HG02798 (cell line): ENCODE data around the gene NDUFB6.
"Not testable (repeated sequence)": the region's sequence is repeated elsewhere in the genome, so short reads cannot be mapped to it uniquely, and the experiment has no call there.

Source experiments
- ATAC-seq: cut with Tn5 transposase; IDR thresholded peaks from one replicate; pipeline ENCODE4 v1.9.1; 2021; ENCODE audit warnings: mild to moderate bottlenecking; ENCODE audit not compliant: unreplicated experiment, poor library complexity

Gene NDUFB6

DNA sequence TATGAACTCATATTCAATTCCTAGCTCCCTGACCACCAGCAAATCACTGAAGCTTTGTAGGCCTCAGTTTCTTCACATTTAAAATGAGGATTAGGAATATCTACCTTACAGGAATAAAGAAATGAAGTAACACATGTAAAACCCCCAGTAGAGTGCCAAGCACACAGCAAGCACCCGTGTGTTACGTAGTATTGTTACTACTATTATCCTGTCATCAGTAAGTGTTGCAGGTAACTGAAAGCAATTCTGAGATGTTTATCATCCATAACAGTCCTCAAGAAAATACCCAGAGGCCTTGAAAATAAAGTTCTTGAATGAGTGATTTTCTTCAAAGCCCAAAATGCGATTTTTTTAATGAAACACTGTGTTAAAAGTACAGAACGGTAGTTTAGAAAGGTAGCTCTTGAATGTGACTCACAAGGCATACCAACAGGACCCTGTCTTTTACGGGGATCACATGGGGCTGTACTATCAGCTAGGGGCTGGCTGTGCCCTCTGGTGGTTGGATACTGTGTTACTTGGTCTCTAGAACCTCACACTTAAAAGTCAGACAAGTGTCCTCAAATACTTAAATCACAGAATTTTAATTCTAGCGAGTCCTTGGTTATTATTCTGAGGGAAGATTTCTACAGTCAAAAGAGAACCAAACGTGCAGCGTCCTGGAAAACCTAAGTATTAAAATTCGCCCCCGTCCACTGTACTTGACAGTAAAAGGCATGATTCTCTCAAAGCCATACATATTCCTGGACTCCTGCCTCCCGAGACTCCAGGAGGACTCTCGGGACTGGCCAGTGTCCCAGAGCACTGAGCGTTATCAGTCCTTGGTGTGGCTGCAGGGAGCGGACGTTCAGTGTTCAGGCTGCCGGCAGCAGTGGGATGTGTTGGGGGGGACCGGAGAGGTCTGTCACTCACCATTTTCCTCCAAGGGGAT, 725 bp downstream of the NDUFB6 start:
- peak; percentile 89 for ATAC-seq

DNA sequence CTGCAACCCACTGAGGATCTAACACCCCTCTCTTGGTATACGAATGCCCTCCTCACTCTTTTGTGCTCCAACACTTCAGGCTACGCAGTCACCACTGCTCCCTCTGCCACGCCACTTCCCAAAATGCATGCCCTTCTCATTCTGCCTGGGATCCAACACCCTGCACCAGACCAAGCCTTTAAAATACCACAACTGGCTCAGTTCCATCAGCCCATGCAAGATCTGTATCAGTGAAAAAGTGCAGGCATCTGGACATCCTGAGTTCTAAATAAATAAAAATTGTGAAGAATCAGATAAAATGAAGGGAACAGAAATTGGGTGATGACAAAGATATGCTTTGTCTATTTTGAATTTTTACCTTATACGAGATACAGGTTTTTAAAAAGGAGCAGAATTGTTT, 2.7 kb downstream of the NDUFB6 start:
- ATAC-seq: no peak

DNA sequence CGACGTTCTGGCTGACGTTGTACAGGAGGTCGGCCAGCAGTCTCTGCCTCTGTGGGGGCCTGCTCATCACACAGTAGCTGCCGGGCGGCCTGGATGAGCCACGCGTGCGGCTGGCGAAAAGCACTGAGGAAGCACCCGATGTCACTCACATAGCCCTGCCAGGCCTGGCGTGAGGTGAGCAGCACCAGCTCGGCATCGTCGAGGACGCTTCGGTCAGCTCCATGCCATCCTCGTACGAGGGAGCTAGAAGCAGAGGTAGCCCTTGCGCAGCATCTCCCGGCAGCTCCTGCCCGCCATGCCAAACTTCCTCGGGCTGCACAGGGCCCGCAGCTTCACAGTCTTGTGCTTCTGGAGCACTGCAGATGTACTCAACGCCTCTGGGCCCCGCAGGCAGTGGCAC, 6.2 kb downstream of the NDUFB6 start:
- no peak for ATAC-seq

DNA sequence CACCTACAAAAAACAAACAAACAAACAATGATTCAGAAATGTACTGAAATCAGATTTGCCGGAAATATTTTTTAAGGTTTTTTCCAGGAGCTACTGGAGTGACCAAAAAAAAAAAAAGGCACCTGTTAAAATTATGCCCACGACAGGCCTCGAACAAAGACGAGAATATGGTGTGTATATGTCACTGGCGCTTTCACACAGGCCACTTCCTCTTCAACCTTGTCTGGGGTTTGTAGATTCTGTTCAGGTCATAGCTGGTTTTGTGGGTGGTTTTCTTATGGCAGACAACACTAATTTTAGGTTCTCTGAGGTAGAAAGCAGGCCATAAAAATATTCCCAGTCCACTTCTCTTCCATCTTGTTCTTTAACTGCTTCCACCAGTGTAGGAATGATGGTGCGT, 7.0 kb downstream of the NDUFB6 start:
- no peak for ATAC-seq

DNA sequence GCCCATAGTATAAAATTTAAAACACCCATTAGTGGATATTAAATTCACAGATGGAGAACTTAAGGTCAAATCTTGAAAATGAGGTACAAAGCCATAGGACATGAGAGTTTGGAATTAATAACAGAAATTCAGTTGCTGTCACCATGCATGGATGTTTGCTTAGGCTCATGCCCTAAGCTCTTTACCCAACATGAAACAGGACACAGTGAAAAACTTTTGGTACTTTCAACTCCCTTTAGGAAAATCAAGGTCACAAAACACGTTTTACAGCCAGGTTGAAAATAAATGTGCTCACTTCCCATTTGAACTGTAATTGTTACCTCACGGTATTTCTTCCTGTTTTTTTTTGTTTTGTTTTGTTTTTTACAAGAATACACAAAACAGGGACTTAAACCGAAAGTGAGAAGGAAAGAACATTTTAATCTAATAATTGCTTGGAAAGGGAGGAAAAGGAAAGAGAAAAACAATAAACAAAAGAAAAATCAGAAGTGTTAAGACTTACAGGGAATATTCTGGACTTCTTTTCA, 14.5 kb downstream of the NDUFB6 start:
- no peak for ATAC-seq

DNA sequence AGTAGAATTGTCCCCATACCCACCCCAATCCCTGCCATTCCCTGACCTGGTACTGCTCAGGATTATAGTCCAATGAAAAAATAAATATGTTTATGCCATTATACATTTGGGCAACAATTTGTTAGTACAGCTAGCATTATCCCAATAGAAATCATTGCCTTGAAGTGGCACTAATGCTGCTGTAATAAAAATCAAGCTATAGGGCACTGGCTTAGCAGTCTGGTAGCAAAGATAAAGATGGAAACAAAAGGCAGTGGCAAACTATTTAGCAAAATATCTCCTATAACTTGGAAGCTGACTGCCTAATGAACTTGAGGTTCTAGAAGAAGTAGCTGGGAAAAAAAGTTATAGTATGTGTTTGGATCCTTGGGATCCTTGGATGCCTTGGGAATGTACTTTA, 18.4 kb downstream of the NDUFB6 start:
- ATAC-seq: no peak

DNA sequence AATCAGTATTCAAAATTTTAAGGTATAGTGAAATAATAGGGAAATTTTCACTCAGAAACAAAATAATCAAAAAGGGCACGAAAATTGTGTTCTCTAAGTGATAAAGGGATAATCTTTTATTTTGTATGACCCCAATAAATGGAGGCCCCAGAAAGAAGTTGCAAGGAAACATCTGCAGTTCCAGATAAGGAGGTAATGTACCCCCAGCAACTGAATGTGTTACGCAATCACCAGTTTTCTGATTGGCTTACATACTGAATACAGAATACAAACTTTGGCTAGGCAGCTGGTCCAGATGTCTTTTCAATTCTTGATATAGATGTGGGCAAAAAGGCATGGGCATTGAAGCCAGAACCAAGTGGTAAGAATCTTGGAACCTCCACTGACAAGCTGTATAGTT, 18.9 kb downstream of the NDUFB6 start:
- ATAC-seq: no peak

DNA sequence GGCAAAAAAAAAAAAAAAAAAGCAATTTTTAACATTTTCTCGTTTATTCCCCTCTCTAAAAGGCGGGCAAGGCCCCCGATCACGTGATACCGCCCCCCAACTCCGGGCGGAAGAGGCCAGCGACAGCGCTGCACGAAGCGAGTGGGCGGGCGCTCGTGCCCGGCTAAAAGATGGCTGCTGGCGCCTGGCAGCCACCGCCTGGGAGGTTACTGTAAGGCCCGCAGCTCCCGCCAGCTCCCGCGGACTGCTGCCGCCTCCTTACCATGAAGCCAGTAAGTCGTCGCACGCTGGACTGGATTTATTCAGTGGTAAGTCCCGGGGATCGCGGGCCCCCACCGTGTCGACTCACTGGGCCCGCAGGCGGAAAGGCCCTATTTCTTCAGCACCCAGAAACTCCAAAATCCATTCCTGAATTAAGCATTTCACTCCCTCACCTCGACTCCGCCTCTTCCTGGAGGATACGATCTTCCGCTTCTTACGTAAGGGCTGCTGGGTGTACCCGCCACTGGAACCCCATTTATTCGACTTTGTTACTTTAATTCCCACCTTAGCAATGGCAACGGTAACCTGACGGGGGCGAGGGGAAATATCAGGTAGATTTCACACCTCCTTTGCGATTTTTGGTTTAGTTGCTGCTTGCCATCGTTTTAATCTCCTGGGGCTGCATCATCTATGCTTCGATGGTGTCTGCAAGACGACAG, 20.6 kb downstream of the NDUFB6 start, which contains the start of the genes SMIM27 and TOPORS:
Gene SMIM27, plus strand, starts transcription at position 156 of the 701 bp plus-strand sequence. Its CDS starts 108 bp downstream, at position 264.
Gene TOPORS, minus strand, starts transcription at position 415 of the 701 bp plus-strand sequence. Its CDS starts 150 bp downstream, at position 265.
- ATAC-seq: peak; percentile 82

DNA sequence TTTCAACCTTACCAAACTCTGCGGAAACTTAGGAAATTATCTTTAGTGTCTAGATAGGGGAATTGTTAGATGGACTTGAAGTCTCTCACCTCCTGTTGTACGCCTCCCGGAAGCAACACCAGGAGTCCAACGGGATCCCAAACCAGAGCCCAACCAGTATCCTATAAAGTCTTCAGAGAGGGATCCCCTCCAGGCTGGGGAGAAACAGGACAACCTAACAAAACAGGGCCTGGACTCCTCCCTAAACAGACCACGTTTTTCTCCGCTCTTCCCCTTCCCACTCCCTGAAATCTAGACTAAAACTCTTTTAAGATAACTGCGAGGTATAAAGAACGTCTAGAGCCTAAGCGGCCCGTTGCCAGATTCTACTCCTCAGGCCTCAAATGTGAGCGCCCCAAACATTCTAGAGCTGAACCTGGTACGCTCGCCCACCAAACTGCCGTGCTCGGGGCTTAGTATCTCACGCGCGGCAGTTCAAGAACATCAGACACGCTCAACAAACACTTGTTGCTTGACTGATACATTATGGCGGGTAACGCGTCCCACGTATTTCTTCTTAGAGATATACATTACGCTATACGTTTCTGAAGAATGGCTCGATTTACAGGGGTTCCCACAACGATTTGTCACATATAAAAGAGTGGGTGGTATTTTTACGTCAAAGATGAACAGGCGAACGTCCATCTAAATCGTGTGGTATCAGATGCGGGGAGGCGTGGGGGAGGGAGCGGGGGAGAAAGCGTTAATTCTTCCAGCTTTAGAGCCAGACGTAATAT, 21.5 kb downstream of the NDUFB6 start:
- no peak for ATAC-seq

DNA sequence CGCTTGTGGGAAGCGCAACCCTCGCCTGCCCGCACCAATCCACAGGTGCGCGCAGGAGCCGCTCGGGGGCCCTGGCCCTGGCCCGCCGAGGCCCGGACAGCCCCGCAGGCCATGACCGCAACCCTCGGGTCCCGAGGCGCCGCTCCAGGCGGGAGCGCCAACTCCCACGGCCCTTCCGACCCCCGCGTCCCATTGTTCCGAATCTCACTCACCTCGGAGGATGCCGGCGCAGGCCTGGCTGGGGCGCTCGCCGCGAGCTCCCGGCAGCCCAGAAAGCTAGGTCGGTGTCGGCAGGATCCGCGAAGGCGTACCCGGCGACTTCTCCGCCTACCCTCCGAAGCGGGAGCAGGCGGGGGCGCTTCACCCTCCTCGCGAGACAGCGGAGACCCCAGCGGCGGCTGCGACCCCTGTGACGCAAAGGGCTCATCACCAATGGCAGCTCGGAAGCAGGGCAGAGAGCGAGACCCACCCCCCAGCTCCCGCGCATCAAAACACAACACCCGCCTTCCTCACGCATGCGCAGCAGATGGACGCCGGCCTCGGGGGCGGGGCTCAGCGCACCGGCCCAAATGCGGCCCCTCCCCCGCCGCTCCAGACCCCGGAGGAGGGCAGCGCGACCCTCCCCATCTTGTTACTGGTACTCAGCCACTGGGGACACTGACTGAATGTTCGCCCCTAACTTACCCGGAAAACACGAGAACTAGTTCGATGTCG, 22.2 kb downstream of the NDUFB6 start:
- peak; percentile 70 for ATAC-seq

DNA sequence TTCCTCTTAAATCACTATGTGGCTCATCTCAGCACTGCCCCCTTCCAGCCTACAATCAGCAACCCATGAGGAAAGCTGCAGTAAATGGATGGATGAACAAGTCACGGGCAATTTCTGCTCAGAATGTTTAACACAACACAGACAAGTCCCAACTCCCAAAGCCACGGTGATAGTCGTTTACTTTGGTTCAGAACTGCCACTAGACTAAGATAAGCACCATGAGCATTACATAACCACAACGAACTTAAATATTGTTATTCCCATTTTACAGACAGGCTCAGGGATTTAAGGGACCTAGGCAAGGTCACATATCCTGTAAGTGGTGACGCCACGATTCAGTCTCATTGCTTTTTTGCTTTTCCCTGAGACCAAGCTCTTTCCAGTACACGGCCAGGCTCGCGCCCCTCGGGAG, 22.8 kb downstream of the NDUFB6 start:
- no peak for ATAC-seq

DNA sequence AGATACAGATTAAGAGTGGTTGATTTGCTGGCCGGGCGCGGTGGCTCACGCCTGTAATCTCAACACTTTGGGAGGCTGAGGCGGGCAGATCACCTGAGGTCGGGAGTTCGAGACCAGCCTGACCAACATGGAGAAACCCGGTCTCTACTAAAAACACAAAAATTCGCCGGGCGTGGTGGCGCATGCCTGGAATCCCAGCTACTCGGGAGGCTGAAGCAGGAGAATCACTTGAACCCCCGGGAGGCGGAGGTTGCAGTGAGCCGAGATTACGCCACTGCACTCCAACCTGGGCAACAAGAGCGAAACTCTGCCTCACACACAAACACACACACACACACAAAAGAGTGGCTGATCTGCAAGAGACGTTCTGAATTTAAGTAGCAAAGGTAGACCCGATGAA, 24.7 kb downstream of the NDUFB6 start:
- not testable (repeated sequence) for ATAC-seq

DNA sequence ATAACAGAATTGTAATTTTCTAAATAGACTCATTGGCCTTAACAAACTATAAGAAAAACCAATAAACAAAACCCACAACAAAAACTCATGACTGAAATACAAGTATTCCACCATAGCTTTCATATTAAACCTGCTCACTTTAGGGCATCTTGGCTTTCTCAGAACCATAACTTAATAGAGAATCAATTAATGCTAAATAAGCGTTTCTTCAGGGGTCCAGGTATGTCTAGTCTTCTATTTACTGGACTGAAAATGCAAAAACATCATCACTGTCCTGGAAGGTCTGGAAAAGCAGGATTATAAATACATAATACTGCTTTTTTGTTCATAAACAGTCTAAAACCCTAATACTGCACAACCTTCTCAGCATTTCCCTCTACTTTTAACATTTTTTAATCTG, 27.1 kb downstream of the NDUFB6 start:
- ATAC-seq: no peak

DNA sequence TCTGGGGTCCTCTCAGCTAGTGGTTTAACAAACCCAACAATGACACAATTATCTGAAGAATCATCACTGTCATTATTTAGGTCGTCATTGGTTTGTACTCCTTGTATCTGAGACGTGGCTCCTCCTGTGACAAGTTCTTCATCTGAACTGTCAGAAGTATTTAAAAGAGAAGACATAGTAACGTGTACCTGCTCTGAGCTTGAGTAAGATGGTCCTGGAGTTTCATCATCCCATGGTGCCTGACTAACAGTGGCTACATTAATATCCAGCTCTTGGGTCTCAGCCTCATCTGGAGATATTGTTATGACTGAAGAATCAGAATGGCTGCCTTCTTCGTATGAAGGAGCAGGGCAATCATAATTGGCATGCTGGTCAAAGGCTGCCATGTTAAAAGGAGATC, 29.9 kb downstream of the NDUFB6 start:
- no peak for ATAC-seq

DNA sequence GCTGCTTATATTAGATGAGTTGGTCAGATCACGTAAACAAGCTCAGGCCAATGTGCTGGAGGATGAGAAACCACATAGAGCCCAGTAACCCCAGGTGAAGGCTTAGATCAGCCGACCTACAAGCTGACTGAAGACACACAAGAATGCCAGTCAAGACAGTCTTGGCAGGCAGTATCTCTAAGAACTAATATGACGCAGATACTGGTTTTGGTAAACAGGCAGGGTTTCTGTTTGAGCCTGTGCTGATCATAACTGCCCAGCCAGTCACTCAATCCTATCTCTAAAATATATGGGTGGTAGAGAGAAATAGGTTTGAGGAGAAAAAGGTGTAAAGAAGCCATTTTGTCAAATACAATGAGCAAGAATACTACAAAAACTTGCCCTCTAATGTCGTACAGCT, 39.1 kb downstream of the NDUFB6 start:
- ATAC-seq: no peak

DNA sequence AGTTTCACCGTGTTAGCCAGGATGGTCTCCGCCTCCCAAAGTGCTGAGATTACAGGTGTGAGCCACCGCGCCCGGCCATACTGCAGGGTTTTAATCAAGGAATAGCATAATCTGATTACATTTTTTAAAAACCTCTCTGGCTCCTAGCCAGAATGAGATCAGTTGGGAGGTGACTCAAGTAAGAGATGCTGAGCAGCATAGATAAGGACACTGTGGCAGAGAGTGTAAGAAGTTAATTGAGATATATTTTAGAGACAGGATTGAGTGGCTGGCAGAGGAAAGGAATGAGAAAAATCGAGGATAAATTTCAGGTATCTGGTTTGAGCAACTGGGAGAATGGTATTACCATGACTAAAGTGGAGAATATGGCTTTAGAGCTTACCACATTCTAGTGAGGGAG, 39.6 kb downstream of the NDUFB6 start:
- no peak for ATAC-seq

DNA sequence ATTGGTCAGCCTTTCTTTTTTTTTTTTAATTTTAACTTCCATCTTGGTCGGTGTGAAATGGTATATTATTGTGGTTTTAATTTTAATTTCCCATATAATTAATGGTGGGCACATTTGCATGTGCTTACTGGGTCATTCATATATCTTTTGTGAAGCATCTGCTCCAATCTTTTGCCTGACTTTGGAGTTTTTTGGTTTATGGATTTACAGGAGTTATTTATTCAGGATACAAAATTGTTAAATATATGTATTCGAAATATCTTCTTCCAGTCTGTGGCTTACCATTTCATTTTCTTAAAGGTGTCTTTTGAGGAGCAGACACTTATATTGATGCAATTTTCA, 46.3 kb downstream of the NDUFB6 start:
- ATAC-seq: no peak

DNA sequence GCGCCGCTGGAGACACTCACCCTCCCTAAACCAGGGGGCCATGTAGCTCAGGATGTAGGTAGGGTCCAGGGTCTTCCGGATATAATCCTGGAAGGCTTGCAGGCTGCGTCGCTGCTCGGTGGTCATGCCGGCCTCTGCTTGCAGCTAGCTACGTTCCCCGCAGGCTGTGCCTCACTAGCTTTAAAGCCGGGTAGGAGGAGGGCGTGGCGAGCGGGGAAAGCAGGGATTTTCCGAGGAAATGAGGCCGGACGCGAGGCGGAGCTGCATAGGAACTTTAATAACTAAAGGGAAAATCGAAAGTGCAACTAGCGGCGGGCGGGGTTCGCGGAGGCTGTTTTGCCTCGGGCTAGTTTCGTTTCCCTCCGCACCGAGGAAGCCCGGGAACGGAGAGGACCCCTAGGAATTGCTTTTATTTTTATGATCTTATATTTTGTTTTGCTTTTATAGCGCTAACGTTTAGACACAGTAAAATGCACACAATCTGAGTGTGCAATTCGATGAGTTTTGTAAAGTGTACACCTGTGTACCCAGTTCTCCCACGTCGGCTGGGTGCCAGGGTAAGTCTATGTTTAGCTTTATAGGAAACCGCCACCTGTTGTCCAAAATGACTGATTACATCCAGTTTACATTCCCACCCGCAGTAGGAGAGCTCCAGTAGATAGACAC, 46.8 kb downstream of the NDUFB6 start, which contains the start of gene RIGI:
Gene RIGI, minus strand, starts transcription at position 156 of the 666 bp plus-strand sequence. Its CDS starts 30 bp downstream, at position 126.
- peak; percentile 77 for ATAC-seq

DNA sequence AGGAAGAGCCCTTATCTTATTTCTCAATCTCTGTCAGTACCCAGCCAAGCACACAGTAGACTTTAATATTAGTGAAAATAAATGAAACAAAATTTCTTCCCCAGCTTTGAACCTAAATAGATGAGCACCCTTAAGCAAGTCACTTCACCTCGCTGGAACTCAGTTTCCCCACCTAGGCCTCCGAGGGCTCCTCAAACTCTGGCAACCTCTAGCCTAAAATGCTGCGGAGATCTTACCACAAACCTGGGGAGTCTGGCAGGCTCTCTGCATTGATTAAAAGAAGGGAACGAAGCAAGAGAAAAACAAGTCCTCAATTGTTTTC, 47.3 kb downstream of the NDUFB6 start:
- ATAC-seq: no peak
